Stomach (tissue), 9 donors: ENCODE results near the gene EXOC4. TPM values are rescaled to one million over a fixed set of nuclear protein-coding genes. Genes with fewer than 3 reads are reported as not detected.

ENCODE experiments used
- DNase-seq, 2 donors: peaks; one replicate each; pipeline versions ENCODE4 v3.0.0 to v3.0.0-alpha.2; 2013 to 2019
- H3K27ac ChIP-seq, 5 donors: fragments of 200-600 bp in 4 of 5; sonication (generic) in 4 of 5; one replicate each; pipeline ENCODE4 v1.5.1; 2013 to 2019; ENCODE audit warnings: mild to moderate bottlenecking in 1 of 5, moderate library complexity in 1 of 5
- H3K27me3 ChIP-seq, 3 donors: fragments of 200-600 bp; sonication (generic); one replicate each; pipeline ENCODE4 v1.5.1; 2017 to 2019; ENCODE audit warnings: mixed run types in 1 of 3
- H3K36me3 ChIP-seq, 4 donors: fragments of 200-600 bp; sonication (generic); 1 replicate in 3 of 4; 2 replicates in 1 of 4; pipeline ENCODE4 v1.5.1; 2016 to 2019
- H3K4me1 ChIP-seq, 4 donors: fragments of 200-600 bp; sonication (generic); one replicate each; pipeline ENCODE4 v1.5.1; 2016 to 2019
- H3K4me3 ChIP-seq, 4 donors: fragments of 200-600 bp; sonication (generic) in 3 of 4; one replicate each; pipeline ENCODE4 v1.5.1; 2016 to 2019; ENCODE audit warnings: mild to moderate bottlenecking in 1 of 4
- H3K9me3 ChIP-seq, 4 donors: fragments of 200-600 bp; sonication (generic); one replicate each; pipeline ENCODE4 v1.5.1; 2016 to 2019
- CTCF ChIP-seq, 7 experiments: fragments of 450-650 bp in 4 of 7; fragments of 200-600 bp in 3 of 7; sonication (generic) in 3 of 7; IDR thresholded peaks; one replicate each; pipeline ENCODE4 v1.5.1; 2016 to 2019; ENCODE audit warnings: antibody characterized with exemption in 7 of 7, control low read depth in 2 of 7, mild to moderate bottlenecking in 1 of 7
- EP300 ChIP-seq: sonication (generic); formaldehyde crosslinking; IDR thresholded peaks from one replicate; pipeline ENCODE4 v1.6.1; 2017; ENCODE audit warnings: antibody characterized with exemption
- POLR2A ChIP-seq, 4 donors: fragments of 450-650 bp; IDR thresholded peaks; one replicate each; pipeline ENCODE4 v1.6.1; 2016; ENCODE audit warnings: antibody characterized with exemption in 4 of 4, control low read depth in 2 of 4, mild to moderate bottlenecking in 1 of 4, moderate library complexity in 1 of 4
- POLR2AphosphoS5 ChIP-seq, 3 donors: sonication (generic); formaldehyde crosslinking; IDR thresholded peaks; one replicate each; pipeline ENCODE4 v1.6.1; 2016; ENCODE audit warnings: antibody characterized with exemption in 3 of 3
- WGBS, 5 donors: extraction: QIAGEN DNeasy Blood & Tissue Kit in 3 of 5; methylation state at CpG; one replicate each; pipeline versions ENCODE4 v1.1.5 to v1.1.7; 2013 to 2018; 5-methylcytosine and 5-hydroxymethylcytosine counted together
- intact Hi-C: fragments of 100-400 bp; cut with DNase I; formaldehyde crosslinking; loops from one replicate; pipeline ENCODE4 v1.15.1; 2023; ENCODE audit warnings: low total_unique reads
- polyA plus RNA-seq, 3 donors: library from polyadenylated mRNA; stranded (reverse); fragments of 200-250 nt; gene quantifications; one replicate each; pipeline ENCODE4 v1.2.3, GENCODE V29; 2013
- total RNA-seq, 5 donors: library from RNA; depleted of rRNA; stranded (reverse); fragments of >200 nt; gene quantifications; one replicate each; pipeline versions ENCODE4 v1.1.0 to v1.2.3, GENCODE V29; 2014 to 2016
- donor health status: healthy with polysubstance abuse.
- donor health status: Bipolar disorder and iron deficiency.
- donor health status: healthy.

EXOC4 gene
- total and polyA plus RNA-seq, 8 donors: 14.1 to 339 (median 61.1) TPM

GRCh38 chr7:133675510-133676218 lies 422.8 kb downstream of the EXOC4 start:
- intact Hi-C loops: no loop called here
- Histone ChIP-seq H3K27me3 (no peaks in the 10 kb centered on the region), H3K4me1 (no peaks in the 10 kb centered on the region), H3K4me3 (no peak overlapping the region), H3K36me3 (no peaks in the 10 kb centered on the region), H3K9me3 (no peaks in the 10 kb centered on the region), H3K27ac (no peak overlapping the region)
- TF ChIP-seq CTCF (IDR thresholded peaks at IDR 0.05) (no peak), POLR2A (IDR thresholded peaks at IDR 0.05) (no peak), EP300 (no peak)
- no peak for DNase-seq
- WGBS, 5 donors: 95 to 98% (median 96%) methylated on average over 8 of the region's 8 CpGs

GRCh38 chr7:133676805-133677370 lies 424.0 kb downstream of the EXOC4 start:
- Histone ChIP-seq H3K36me3 (no peaks in the 10 kb centered on the region), H3K27me3 (no peaks in the 10 kb centered on the region), H3K4me3 (no peak overlapping the region), H3K9me3 (no peaks in the 10 kb centered on the region), H3K4me1 (no peaks in the 10 kb centered on the region), H3K27ac (no peak overlapping the region)
- intact Hi-C loops: no loop called here
- no peak for TF ChIP-seq CTCF (IDR thresholded peaks at IDR 0.05)
- no peak for TF ChIP-seq POLR2A (IDR thresholded peaks at IDR 0.05)
- no peak for TF ChIP-seq EP300
- no peak for TF ChIP-seq POLR2AphosphoS5 (IDR thresholded peaks at IDR 0.05)
- no peak for DNase-seq
- WGBS, 5 donors: 75 to 87% (median 84%) methylated on average over 2 of the region's 2 CpGs

GRCh38 chr7:133678137-133678814 lies 425.4 kb downstream of the EXOC4 start:
- 87 to 100% (median 96%) methylated on average over 2 of the region's 2 CpGs for WGBS, 5 donors

GRCh38 chr7:133679977-133680376 lies 427.1 kb downstream of the EXOC4 start:
- no peaks in the 10 kb centered on the region for H3K9me3 ChIP-seq
- no peaks in the 10 kb centered on the region for H3K36me3 ChIP-seq
- no peaks in the 10 kb centered on the region for H3K27me3 ChIP-seq
- H3K4me1 ChIP-seq: peaks cover 0 to 12% (median 4%) of the 10 kb centered on the region in 4 donors
- DNase-seq: no peak
- TF ChIP-seq POLR2A (IDR thresholded peaks at IDR 0.05): no peak
- no peak for TF ChIP-seq CTCF (IDR thresholded peaks at IDR 0.05)
- no peak for TF ChIP-seq EP300
- TF ChIP-seq POLR2AphosphoS5 (IDR thresholded peaks at IDR 0.05): no peak
- H3K4me3 ChIP-seq: no peak overlapping the region
- H3K27ac ChIP-seq: no peak overlapping the region
- intact Hi-C loops: no loop called here

More at GRCh38 chr7:133678137-133678814, 425.4 kb downstream of the EXOC4 start:
- no peak for DNase-seq
- TF ChIP-seq CTCF (IDR thresholded peaks at IDR 0.05) (no peak), EP300 (no peak)
- H3K27me3 ChIP-seq: no peaks in the 10 kb centered on the region
- no peak overlapping the region for H3K4me3 ChIP-seq
- no peaks in the 10 kb centered on the region for H3K9me3 ChIP-seq
- no peak overlapping the region for H3K27ac ChIP-seq
- intact Hi-C loops: no loop called here
- H3K36me3 ChIP-seq: no peaks in the 10 kb centered on the region
- peaks cover 0 to 7% (median 2%) of the 10 kb centered on the region in 4 donors for H3K4me1 ChIP-seq
